ENCODE data around the gene ROBO1. TPM values are rescaled to one million over a fixed set of nuclear protein-coding genes. Genes with fewer than 3 reads are reported as not detected.

ROBO1 gene
- total and polyA plus RNA-seq, 2 of the 8 experiments (the other 6 are each of a cell fraction or from before 2014, with no cell fraction given), result 51.4 to 91.0 TPM

DNA sequence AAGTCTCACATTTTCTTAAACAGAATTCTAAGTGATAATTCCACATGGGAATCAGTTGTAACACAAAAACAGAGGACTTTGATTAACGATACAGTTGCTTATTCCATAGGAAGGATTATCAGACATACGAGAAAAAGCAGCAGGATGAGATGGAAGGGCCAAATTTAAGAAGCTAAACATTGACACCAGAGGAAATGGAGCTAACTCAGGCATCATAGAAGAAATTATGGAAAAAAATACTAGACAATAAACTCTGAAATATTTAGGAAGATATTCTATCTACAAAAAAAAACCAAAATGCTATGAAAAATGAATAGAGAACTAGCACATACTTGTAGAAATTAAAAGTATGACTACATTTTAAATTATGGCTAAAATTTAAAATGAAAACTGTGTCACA is 776.1 kb downstream of the ROBO1 start:
- no peak for DNase-seq (ENCODE audit: low read depth in 1 of 2, low spot score in 2 of 2)
- no peak for FAIRE-seq
- no peaks in the 10 kb centered on the region for H3K9me3 ChIP-seq (ENCODE audit: insufficient read depth in 2 of 2, low read depth in 1 of 2, low read length in 1 of 2)
- H2AFZ ChIP-seq (ENCODE audit: low read length), result no peak overlapping the region
- no peak overlapping the region for H3K56ac ChIP-seq (replicated peaks; ENCODE audit: insufficient read length, low read depth, low read length)
- no peak overlapping the region for H3K18ac ChIP-seq (ENCODE audit: extremely low read depth, low read length)
- no peak overlapping the region for H2BK20ac ChIP-seq (ENCODE audit: low read length)
- peaks cover 5% of the 10 kb centered on the region for H3K79me1 ChIP-seq (ENCODE audit: low read depth, low read length)
- H3K4ac ChIP-seq (replicated peaks; ENCODE audit: insufficient read length, low read depth, low read length), result no peak overlapping the region
- peaks cover 0 to 86% of the 10 kb centered on the region in 2 experiments; a peak in 2 of 4 replicates for H3K79me2 ChIP-seq (ENCODE audit: control insufficient read depth in 1 of 2, insufficient read depth in 2 of 2, low read length in 2 of 2)
- H3K23ac ChIP-seq (ENCODE audit: insufficient read length), result no peak overlapping the region
- peaks cover 0 to 7% (median 5%) of the 10 kb centered on the region in 4 experiments; a peak in 2 of 7 replicates for H3K4me1 ChIP-seq (replicated peaks in 1 of 4; ENCODE audit: control insufficient read depth in 3 of 4, insufficient read depth in 4 of 4, low read length in 3 of 4)
- H3K27ac ChIP-seq (ENCODE audit: low read depth, low read length), result no peak overlapping the region
- no peaks in the 10 kb centered on the region for H3K23me2 ChIP-seq (ENCODE audit: low read depth, low read length)
- H3K14ac ChIP-seq (ENCODE audit: insufficient read length), result no peak overlapping the region
- no peak overlapping the region for H2AK5ac ChIP-seq (ENCODE audit: low read depth, low read length)
- ChIA-PET POLR2A (ENCODE audit: partially characterized antibody) (no interaction called here), CTCF (ENCODE audit: partially characterized antibody) (interaction anchor here (0.9 to 1.5 kb wide), 3 partner anchors 16 to 27 kb away, joined by 3 to 4 read pairs (median 3); no protein-coding TSS in a partner anchor)
- 85% methylated on average over 2 of the region's 2 CpGs; no CpG with 5 or more reads in 1 of the 2 experiments for WGBS, 2 experiments (ENCODE audit: extremely low coverage in 1 of 2, insufficient coverage in 1 of 2, insufficient read length in 1 of 2, insufficient replicate concordance in 2 of 2, low coverage in 1 of 2, low lambda C conversion rate in 2 of 2, missing lambda C conversion rate in 1 of 2)
- no peak overlapping the region for H2BK15ac ChIP-seq (ENCODE audit: low read length)
- H2BK12ac ChIP-seq (ENCODE audit: low read depth, low read length), result no peak overlapping the region
- H3K4me3 ChIP-seq (ENCODE audit: extremely low read depth in 1 of 4, insufficient read depth in 2 of 4, low read depth in 3 of 4, low read length in 4 of 4), result no peak overlapping the region
- H3K9ac ChIP-seq (replicated peaks in 1 of 4; ENCODE audit: extremely low read depth in 1 of 4, low read depth in 3 of 4, low read length in 3 of 4), result no peak overlapping the region
- H4K8ac ChIP-seq (ENCODE audit: extremely low read depth, insufficient read depth, low read length), result no peak overlapping the region
- no peak overlapping the region for H4K91ac ChIP-seq (replicated peaks; ENCODE audit: insufficient read length, low read length)
- H3K27me3 ChIP-seq (replicated peaks in 1 of 4; ENCODE audit: control insufficient read depth in 3 of 4, extremely low read depth in 1 of 4, insufficient read depth in 3 of 4, low read length in 3 of 4), result no peaks in the 10 kb centered on the region
- H2BK5ac ChIP-seq (ENCODE audit: low read depth, low read length), result no peak overlapping the region
- peaks cover 0 to 6% (median 2%) of the 10 kb centered on the region in 4 experiments; a peak in 2 of 8 replicates for H3K36me3 ChIP-seq (ENCODE audit: control insufficient read depth in 2 of 4, insufficient read depth in 4 of 4, low read length in 3 of 4)
- H4K20me1 ChIP-seq (replicated peaks in 1 of 2; ENCODE audit: control insufficient read depth in 1 of 2, insufficient read depth in 2 of 2, low read length in 2 of 2), result no peaks in the 10 kb centered on the region
- H3K4me2 ChIP-seq (ENCODE audit: insufficient read depth in 1 of 2, low read depth in 2 of 2, low read length in 2 of 2), result no peak overlapping the region
- no peak overlapping the region for H2BK120ac ChIP-seq (replicated peaks; ENCODE audit: low read depth, low read length)
- H4K5ac ChIP-seq (ENCODE audit: insufficient read length, low read depth, low read length), result no peak overlapping the region
- TF ChIP-seq POLR2A (IDR thresholded peaks at IDR 0.05; ENCODE audit: control extremely low read depth in 1 of 2, low read depth in 2 of 2, low read length in 2 of 2) (no peak), SAP30 (IDR thresholded peaks at IDR 0.05; ENCODE audit: insufficient read depth, insufficient replicate concordance, low read length) (no peak), SP1 (IDR thresholded peaks at IDR 0.05; ENCODE audit: low read depth, low read length) (no peak), NRF1 (IDR thresholded peaks at IDR 0.05; ENCODE audit: low read depth, low read length) (no peak), TEAD4 (IDR thresholded peaks at IDR 0.05; ENCODE audit: low read depth, low read length) (no peak), CHD1 (IDR thresholded peaks at IDR 0.05; ENCODE audit: low read depth, low read length) (no peak), SUZ12 (IDR thresholded peaks at IDR 0.05; ENCODE audit: low read length) (no peak), GTF2F1 (IDR thresholded peaks at IDR 0.05; ENCODE audit: borderline replicate concordance, low read depth, low read length) (no peak), EP300 (IDR thresholded peaks at IDR 0.05; ENCODE audit: borderline replicate concordance in 1 of 2, low read depth in 2 of 2, low read length in 2 of 2) (no peak), CTBP2 (IDR thresholded peaks at IDR 0.05; ENCODE audit: borderline replicate concordance, insufficient read depth, insufficient read length, low read length) (no peak), BACH1 (IDR thresholded peaks at IDR 0.05; ENCODE audit: low read length) (no peak), JUN (IDR thresholded peaks at IDR 0.05; ENCODE audit: low read depth, low read length) (no peak), E2F6 (IDR thresholded peaks at IDR 0.05) (no peak), POU5F1 (IDR thresholded peaks at IDR 0.05; ENCODE audit: low read depth, low read length) (no peak), ASH2L (IDR thresholded peaks at IDR 0.05; ENCODE audit: low read length) (no peak)
